Measurements from ENCODE around the gene UBE2M.
A peak's percentile ranks its signal among the peaks of the same experiment; 100 is the strongest.

The UBE2M gene

GRCh38 chr19:58521651-58522050 lies 36.8 kb downstream of the UBE2M start:
- no peaks in the 10 kb centered on the region for H3K27me3 ChIP-seq (ENCODE audit: control insufficient read depth, insufficient read depth, low read length)
- H3K9me3 ChIP-seq (ENCODE audit: control insufficient read depth, insufficient read depth, low read depth, low read length) = no peaks in the 10 kb centered on the region
- no peak overlapping the region for H3K4me3 ChIP-seq (ENCODE audit: low read depth, low read length)
- H3K27ac ChIP-seq (ENCODE audit: low read depth, low read length) = no peak overlapping the region
- H3K9ac ChIP-seq (ENCODE audit: low read length) = no peak overlapping the region
- H3K36me3 ChIP-seq (ENCODE audit: control insufficient read depth, insufficient read depth, low read length) = peaks cover 9% of the 10 kb centered on the region
- H3K4me1 ChIP-seq (ENCODE audit: control insufficient read depth, insufficient read depth, low read length) = peaks cover 32% of the 10 kb centered on the region

- Histone ChIP-seq H3K36me3 (ENCODE audit: control insufficient read depth, insufficient read depth, low read length) (peaks cover 16% of the 10 kb centered on the region), H3K4me1 (ENCODE audit: control insufficient read depth, insufficient read depth, low read length) (peaks cover 35% of the 10 kb centered on the region), H3K9ac (ENCODE audit: low read length) (peak overlapping the region; percentile 93), H3K27me3 (ENCODE audit: control insufficient read depth, insufficient read depth, low read length) (no peaks in the 10 kb centered on the region), H3K4me3 (ENCODE audit: low read depth, low read length) (peak overlapping the region; percentile 89), H3K27ac (ENCODE audit: low read depth, low read length) (peak overlapping the region; percentile 94; the same call in 1 of the 2 replicates), H3K9me3 (ENCODE audit: control insufficient read depth, insufficient read depth, low read depth, low read length) (no peaks in the 10 kb centered on the region)
These were observed 38.2 kb downstream of the UBE2M start for GRCh38 chr19:58520257-58520599.

DNA sequence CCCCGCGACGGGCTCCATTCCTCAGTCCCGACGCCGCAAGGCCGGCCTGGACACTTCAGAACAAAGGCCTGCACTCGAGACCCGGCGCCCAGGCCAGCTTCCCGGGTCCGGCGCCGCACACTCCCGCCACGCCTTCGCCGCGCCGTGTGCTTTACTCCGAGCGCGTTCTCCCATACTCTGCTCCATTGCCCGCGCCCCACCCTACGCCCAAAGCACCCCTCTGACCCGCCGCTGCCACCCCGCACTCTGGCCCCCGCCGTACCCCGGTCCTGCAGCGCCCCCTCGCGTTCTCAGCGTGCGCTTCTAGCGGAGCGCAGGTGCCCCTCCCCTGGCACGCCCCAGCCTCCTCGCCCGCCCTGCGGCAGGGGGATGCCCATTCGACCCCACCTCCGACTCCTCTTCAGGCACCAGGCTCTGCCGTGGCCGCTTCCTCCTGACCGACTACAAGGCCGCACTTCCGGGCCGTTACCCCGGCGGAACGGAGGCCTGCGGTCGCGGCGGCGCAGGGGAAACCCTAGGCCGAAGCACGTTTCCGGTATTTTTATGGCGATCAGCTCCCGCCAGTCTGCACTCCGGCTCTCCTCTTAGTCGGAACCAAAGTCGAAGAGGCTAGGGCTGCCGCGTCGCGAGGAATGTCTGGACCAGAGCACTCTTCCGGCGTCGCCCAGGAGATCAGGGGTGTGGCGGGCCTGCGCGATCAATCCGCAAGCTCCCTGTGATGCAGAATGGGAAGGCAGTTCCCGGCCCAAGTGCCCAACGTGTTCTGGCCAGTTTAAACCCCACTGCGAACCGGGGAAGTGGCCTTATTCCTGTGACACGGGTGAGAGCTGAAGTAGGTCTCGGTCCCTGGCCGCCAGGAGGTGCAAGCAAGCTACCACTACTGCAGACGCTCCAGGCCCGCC lies 38.8 kb downstream of the UBE2M start, which contains the start of gene ZBTB45:
TSS of gene ZBTB45 (minus strand) at position 456 of the 902 bp plus-strand sequence. CDS start 2,137 bp downstream, outside the sequence.
- no peaks in the 10 kb centered on the region for H3K9me3 ChIP-seq (ENCODE audit: control insufficient read depth, insufficient read depth, low read depth, low read length)
- H3K4me1 ChIP-seq (ENCODE audit: control insufficient read depth, insufficient read depth, low read length) = peaks cover 33% of the 10 kb centered on the region
- peaks cover 16% of the 10 kb centered on the region for H3K36me3 ChIP-seq (ENCODE audit: control insufficient read depth, insufficient read depth, low read length)
- H3K27me3 ChIP-seq (ENCODE audit: control insufficient read depth, insufficient read depth, low read length) = no peaks in the 10 kb centered on the region
- H3K27ac ChIP-seq (ENCODE audit: low read depth, low read length) = peak within 1 kb of the TSS; percentile 94
- peak within 1 kb of the TSS; percentile 89 for H3K4me3 ChIP-seq (ENCODE audit: low read depth, low read length)
- peak within 1 kb of the TSS; percentile 93 for H3K9ac ChIP-seq (ENCODE audit: low read length)

DNA sequence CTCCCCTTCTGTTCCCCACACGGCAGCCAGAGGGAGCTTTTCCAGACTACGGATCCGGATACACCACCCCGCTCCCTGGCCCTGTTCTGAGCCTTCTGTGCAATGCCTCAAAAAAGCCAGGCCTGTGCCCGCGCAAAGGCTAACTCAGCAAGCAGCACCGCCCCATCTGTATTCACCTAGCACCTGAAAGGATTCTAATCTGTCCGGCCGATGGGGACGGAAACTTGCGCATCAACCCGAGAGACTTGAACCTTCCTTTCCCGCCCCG lies 39.4 kb downstream of the UBE2M start:
- no peaks in the 10 kb centered on the region for H3K9me3 ChIP-seq (ENCODE audit: control insufficient read depth, insufficient read depth, low read depth, low read length)
- H3K27me3 ChIP-seq (ENCODE audit: control insufficient read depth, insufficient read depth, low read length) = no peaks in the 10 kb centered on the region
- peaks cover 36% of the 10 kb centered on the region for H3K4me1 ChIP-seq (ENCODE audit: control insufficient read depth, insufficient read depth, low read length)
- H3K36me3 ChIP-seq (ENCODE audit: control insufficient read depth, insufficient read depth, low read length) = peaks cover 16% of the 10 kb centered on the region
- H3K27ac ChIP-seq (ENCODE audit: low read depth, low read length) = peak overlapping the region; percentile 94
- H3K4me3 ChIP-seq (ENCODE audit: low read depth, low read length) = peak overlapping the region; percentile 89
- peak overlapping the region; percentile 93 for H3K9ac ChIP-seq (ENCODE audit: low read length)

DNA sequence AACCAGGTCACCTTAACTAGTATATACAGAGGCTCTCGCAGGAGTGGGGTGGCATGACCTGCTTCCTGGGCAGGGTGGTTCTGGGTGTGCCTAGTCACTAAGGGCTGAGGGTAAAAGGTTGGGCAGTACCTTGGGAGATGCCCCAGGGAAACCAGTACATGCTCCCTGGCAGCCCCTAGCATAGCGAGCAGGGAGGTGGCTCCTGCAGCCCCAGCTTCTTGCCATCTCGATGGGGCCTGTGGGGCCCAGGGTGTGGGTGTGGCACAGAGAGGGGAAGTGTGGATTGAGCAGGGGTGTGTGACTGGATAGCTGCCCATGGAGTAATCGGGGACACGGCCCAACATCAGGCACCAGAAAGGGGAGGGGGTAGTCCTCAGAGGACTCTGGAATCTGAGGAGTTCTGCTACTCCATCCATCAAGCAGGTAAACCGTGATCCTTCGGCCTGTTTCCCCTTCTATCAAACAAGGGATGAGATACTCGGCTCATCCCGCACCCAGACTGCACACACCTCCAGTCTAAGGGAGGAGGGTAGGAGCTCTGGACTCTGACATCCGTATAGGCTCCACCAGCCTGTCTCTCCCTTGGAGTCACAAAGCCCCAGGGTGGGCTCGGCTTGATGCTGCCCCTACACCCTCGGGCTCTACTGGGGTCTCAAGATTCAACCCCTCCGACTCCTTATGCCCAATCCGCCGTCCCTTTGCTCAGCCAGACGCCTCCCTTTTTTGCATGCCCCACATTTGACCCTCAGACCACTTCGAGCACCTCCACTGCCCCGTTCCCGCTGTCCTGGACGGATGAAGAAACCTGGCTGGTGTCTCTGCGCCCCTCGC lies 39.9 kb downstream of the UBE2M start:
- H3K9ac ChIP-seq (ENCODE audit: low read length) = peak overlapping the region; percentile 93
- no peaks in the 10 kb centered on the region for H3K27me3 ChIP-seq (ENCODE audit: control insufficient read depth, insufficient read depth, low read length)
- peak overlapping the region; percentile 89 for H3K4me3 ChIP-seq (ENCODE audit: low read depth, low read length)
- peak overlapping the region; percentile 94; the same call in 1 of the 2 replicates for H3K27ac ChIP-seq (ENCODE audit: low read depth, low read length)
- H3K4me1 ChIP-seq (ENCODE audit: control insufficient read depth, insufficient read depth, low read length) = peaks cover 39% of the 10 kb centered on the region
- no peaks in the 10 kb centered on the region for H3K9me3 ChIP-seq (ENCODE audit: control insufficient read depth, insufficient read depth, low read depth, low read length)
- peaks cover 16% of the 10 kb centered on the region for H3K36me3 ChIP-seq (ENCODE audit: control insufficient read depth, insufficient read depth, low read length)

DNA sequence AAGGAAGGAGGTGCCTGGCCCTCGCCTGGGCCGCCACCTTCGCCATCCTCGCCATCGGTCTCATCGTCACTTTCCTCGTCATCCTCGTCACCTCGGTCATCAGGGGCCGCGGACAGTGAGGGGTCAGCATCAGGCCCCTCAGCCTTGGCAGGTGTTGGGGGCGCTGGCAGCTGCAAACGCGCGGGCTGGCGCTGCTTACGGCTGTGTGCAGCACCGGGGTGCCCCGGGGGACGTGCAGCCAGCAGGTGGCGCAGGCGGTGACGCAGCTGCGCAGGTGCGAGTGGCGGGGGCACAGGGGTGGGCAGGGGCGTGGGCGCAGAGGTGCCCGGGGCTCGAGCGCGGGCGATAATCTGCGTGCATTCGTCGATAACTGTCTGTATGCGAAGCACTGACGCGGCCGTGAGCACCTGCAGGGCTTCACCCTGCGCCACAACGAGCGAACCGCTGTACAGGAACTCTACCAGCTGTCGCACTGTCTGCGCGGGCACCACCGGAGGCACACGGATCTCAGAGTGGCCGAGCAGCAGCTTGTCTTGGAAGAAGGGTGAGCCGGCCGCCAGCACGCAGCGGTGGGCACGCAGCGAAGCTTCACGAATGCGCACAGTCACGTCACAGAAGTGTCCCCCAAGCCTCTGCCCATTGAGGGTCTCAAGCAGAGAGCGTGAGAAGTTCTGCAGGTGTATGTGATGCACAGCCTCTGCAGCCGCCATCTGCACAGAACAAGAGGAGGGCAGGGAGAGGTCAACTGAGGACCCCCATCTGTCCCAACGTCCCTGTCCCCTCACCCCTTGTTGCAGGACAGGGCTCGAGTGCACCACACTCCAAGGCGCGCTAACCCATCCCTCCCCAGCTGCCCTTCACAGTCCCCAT lies 41.2 kb downstream of the UBE2M start:
- H3K36me3 ChIP-seq (ENCODE audit: control insufficient read depth, insufficient read depth, low read length) = peaks cover 16% of the 10 kb centered on the region
- H3K4me3 ChIP-seq (ENCODE audit: low read depth, low read length) = no peak overlapping the region
- H3K9me3 ChIP-seq (ENCODE audit: control insufficient read depth, insufficient read depth, low read depth, low read length) = no peaks in the 10 kb centered on the region
- no peaks in the 10 kb centered on the region for H3K27me3 ChIP-seq (ENCODE audit: control insufficient read depth, insufficient read depth, low read length)
- no peak overlapping the region for H3K27ac ChIP-seq (ENCODE audit: low read depth, low read length)
- no peak overlapping the region for H3K9ac ChIP-seq (ENCODE audit: low read length)
- peaks cover 36% of the 10 kb centered on the region for H3K4me1 ChIP-seq (ENCODE audit: control insufficient read depth, insufficient read depth, low read length)

- Histone ChIP-seq H3K36me3 (ENCODE audit: control insufficient read depth, insufficient read depth, low read length) (peaks cover 16% of the 10 kb centered on the region), H3K4me3 (ENCODE audit: low read depth, low read length) (no peak overlapping the region), H3K9me3 (ENCODE audit: control insufficient read depth, insufficient read depth, low read depth, low read length) (no peaks in the 10 kb centered on the region), H3K27me3 (ENCODE audit: control insufficient read depth, insufficient read depth, low read length) (no peaks in the 10 kb centered on the region), H3K4me1 (ENCODE audit: control insufficient read depth, insufficient read depth, low read length) (peaks cover 32% of the 10 kb centered on the region), H3K27ac (ENCODE audit: low read depth, low read length) (no peak overlapping the region), H3K9ac (ENCODE audit: low read length) (no peak overlapping the region)
These were observed 42.1 kb downstream of the UBE2M start for GRCh38 chr19:58516246-58516836.

DNA sequence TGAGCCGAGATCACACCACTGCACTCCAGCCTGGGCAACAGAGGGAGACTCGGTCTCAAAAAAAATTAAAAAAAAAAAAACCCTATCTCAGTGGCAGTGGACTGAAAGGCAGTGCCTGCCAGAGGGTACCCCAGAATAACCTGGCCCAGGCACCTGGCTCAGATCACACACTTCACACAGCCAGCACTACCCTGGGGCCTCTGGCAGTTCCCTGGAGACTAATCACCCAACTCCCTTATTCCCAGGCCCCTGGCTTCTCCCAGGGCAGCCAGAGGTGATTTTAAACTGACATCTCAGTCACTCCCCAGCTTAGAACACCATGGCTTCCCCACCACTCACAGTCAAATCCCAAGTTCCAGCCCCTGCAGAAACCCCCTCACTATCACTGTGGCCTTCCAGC lies 43.2 kb downstream of the UBE2M start:
- peaks cover 16% of the 10 kb centered on the region for H3K36me3 ChIP-seq (ENCODE audit: control insufficient read depth, insufficient read depth, low read length)
- no peaks in the 10 kb centered on the region for H3K27me3 ChIP-seq (ENCODE audit: control insufficient read depth, insufficient read depth, low read length)
- no peak overlapping the region for H3K27ac ChIP-seq (ENCODE audit: low read depth, low read length)
- H3K9ac ChIP-seq (ENCODE audit: low read length) = no peak overlapping the region
- no peaks in the 10 kb centered on the region for H3K9me3 ChIP-seq (ENCODE audit: control insufficient read depth, insufficient read depth, low read depth, low read length)
- peak overlapping the region; percentile 9; the same call in 1 of the 2 replicates for H3K4me3 ChIP-seq (ENCODE audit: low read depth, low read length)
- H3K4me1 ChIP-seq (ENCODE audit: control insufficient read depth, insufficient read depth, low read length) = peaks cover 31% of the 10 kb centered on the region

- Histone ChIP-seq H3K9me3 (ENCODE audit: control insufficient read depth, insufficient read depth, low read depth, low read length) (no peaks in the 10 kb centered on the region), H3K27ac (ENCODE audit: low read depth, low read length) (no peak overlapping the region), H3K27me3 (ENCODE audit: control insufficient read depth, insufficient read depth, low read length) (no peaks in the 10 kb centered on the region), H3K9ac (ENCODE audit: low read length) (peak overlapping the region; percentile 80), H3K36me3 (ENCODE audit: control insufficient read depth, insufficient read depth, low read length) (peaks cover 16% of the 10 kb centered on the region), H3K4me1 (ENCODE audit: control insufficient read depth, insufficient read depth, low read length) (peaks cover 31% of the 10 kb centered on the region), H3K4me3 (ENCODE audit: low read depth, low read length) (peak overlapping the region; percentile 72)
These were observed 43.8 kb downstream of the UBE2M start for GRCh38 chr19:58514564-58515022.

Measured in HUES6 (cell line).